Activated CD4-positive, alpha-beta T cell treated with anti-CD3 and anti-CD28 coated beads, Interleukin-2, amount 50 U/mL, for 48 hours (primary cell): ENCODE data around the gene TULP1.

Experiments used
- DNase-seq, 2 experiments: peaks; one replicate each; pipeline ENCODE4 v3.0.0-alpha.2; 2020

TULP1 gene

DNA sequence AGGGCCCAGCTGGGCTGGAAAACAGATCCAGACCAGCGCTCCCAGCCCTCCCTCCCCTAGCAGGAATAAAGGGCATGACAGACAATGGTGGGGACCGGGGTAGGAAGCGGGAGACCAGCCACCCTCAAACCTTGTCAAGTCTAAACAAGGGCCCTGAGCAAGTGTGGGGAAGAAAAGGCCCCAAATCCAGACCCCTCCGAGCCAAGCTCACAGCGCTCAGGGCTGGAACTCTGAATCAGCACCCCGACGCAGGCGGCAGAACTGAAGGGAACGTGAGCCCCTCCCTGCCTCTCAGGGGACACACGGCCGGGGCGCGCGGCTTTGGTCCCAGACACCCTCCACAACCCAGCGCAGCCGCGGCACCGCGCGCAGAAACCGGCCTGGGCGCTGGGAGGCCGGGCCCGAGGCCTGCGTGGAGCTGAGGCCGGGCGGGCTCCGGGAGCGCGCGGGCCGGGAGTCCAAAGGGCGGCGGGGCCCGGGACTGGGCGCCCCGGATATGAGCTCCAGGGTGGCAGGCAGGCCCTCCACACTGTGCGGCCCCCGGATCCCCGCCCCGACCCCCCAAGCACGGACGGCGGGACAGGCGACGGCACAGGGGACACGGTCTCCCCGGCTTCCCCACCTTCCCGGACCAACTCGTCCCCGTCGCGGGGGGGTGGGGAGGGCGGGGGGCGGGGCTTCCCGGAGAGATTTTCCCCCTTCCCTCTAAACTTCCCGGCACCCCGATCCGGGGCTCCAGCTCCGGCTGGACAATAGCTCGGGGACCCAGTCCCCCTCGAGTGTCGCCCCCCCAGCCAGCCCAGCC lies 16.5 kb downstream of the TULP1 start:
- DNase-seq: no peak

DNA sequence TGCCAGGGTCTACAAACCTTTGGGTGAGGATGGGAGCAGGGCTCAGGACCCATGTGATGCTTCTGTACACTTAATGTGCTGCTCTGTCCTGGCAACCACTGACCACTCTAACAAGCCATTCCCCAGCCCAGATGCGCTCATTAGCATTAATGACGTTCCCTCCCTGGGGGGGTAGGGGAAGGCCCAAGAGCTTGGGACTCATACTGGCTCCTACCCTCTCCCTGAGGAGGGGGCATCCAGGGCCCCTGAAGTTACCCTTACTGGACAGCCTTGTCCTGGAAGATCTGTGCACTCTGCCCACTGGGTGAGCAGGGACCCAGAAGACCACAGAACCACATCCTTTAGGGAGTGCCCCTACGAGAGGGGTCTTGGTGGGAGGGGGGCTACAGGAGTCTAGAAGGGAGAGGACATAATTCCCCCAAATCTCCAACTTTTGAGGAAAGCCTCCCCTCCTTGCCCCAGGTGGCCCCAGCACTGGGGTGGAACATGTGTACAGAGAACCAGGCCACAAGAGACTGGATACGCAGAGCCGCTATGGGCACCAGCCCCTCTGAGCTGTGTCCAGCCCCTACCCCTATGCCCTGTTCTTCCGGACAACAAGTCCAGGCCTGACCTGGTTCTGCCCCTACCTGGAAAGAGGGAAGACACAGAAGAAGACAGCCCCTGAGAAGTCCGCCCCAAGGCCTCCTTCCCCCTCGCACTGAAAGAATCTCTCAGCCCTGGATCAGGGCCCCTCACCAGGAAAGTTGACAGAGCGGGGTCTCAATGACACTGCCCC lies 17.2 kb downstream of the TULP1 start:
- no peak for DNase-seq

DNA sequence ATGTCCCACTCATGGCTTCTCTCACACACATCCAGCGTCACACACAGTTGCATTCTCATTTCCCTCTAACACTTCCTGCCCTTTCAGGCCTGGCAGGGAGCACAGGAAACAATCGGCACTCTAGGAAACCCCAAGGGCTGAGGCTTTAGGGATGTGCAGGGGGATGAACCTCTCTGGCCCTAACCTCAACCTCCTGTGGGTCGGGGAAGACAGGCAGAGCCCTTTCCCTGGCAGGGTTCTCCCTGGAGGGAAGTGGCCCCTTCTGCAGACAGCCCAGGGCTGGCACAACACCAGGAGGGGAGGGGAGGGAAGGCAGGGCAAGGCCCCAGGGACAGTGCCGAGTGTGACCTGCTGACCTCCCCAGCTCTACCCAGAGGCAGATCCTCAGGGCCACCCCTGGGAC lies 18.5 kb downstream of the TULP1 start:
- no peak for DNase-seq

DNA sequence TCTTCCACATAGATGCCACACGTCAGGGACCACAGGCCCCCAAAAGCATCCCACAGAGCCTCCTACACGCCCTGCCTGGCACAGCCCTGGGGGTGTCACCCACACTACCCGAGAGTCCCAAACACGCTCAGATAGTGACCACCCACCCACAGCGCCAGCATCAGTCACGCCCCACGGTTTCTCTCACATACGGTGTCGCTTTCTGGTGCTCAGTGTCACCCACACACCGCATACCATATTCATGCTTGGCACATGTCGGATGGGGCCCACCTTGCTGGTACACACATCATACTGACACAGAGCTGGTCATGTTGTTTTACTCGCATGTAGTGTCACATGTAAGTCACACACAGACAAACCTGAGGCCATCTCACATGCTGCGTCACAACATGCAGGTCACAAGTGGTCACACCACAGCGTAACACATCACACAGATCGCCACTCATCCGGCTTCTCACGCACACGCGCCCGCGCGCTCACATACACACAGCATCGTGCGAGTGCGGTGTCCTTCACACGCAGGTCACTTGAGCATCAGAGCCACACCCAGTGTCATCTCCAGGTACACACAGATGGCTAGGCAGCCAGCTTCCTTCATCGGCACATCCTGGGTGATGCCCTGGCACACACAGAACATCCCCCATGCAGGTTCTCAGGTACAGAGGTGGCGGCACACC lies 19.3 kb downstream of the TULP1 start:
- no peak for DNase-seq

DNA sequence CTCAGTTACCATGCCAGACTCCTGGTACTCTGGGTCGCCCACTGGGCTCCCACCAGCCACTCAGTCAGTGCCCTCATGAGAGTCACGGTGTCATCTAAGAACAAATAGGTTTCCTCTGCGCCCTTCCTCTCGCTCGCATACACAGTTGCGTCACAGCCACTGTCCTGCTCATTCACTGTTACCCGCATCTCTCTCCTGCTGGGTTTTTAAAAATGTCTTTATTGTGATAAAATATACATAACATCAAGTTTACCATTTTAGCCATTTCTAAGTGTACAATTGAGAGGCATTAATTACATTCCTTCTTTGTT lies 19.8 kb downstream of the TULP1 start:
- no peak for DNase-seq

DNA sequence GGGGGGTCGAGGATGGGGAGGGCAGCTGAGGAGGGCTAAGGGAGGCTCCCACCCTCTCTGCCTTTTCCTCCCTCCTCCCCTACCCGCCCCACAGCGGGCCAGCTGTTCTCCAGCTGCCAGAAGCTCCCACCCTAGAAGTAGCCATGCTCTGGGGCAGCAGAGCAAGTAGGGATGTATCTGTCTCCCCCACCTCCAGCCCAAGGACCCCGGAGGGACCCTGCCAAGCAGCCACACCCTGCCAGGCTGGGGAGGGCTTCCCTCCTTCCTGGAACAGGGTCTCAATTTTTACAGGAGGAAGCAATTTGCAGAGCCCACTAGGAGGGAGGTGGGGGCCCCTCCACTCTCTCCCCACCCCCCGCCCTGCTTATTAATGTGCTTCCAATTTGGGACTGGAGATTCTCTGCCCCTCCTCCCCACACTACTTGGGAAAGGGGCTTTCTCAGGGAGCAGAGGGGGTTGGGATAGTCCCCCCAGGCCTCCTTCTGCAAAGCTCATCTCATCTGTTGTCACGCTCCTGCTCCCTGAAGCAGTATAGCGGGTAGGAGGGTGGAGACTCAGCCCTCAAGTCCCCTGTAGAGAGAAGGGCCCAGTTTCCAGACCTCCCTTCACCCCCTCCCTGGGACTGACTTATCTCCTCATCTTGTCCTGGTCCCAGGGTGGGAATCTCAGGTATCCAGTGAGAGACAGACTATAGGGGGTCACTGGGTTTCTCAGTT lies 20.3 kb downstream of the TULP1 start:
- no peak for DNase-seq

DNA sequence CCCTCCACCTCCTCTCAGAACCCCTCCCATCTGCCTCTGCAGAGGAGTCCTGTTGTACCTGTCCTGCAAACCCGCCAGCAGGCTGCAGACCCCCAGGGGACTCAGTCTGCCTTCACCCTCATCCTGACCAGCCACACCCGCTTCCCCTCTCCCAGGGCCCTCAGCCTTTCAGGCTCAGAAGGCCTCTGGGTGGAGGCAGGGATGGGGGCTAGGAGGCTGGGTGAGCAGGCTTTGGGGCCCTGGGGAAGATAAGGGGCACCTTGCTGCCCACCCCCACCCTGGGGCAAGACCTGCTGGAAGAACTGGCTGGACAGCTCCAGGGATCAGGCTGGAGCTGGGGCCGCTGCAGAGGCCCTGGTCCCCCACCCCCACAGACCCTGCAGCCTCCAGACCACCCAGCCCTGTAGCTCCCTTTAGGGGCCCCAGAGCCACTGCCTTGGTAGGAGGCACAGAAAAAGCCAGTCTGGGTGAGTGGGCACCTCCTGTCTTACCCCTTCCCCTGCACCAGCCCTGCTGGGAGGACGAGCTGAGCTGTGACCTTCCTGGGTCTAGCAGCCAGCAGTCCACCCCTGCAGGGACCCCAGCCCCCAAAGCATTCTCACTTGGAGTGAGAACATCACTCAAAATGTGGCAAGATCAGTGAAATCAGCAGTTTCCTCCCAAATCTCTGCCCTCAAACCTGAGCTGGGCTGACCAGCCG lies 21.0 kb downstream of the TULP1 start:
- DNase-seq: no peak

DNA sequence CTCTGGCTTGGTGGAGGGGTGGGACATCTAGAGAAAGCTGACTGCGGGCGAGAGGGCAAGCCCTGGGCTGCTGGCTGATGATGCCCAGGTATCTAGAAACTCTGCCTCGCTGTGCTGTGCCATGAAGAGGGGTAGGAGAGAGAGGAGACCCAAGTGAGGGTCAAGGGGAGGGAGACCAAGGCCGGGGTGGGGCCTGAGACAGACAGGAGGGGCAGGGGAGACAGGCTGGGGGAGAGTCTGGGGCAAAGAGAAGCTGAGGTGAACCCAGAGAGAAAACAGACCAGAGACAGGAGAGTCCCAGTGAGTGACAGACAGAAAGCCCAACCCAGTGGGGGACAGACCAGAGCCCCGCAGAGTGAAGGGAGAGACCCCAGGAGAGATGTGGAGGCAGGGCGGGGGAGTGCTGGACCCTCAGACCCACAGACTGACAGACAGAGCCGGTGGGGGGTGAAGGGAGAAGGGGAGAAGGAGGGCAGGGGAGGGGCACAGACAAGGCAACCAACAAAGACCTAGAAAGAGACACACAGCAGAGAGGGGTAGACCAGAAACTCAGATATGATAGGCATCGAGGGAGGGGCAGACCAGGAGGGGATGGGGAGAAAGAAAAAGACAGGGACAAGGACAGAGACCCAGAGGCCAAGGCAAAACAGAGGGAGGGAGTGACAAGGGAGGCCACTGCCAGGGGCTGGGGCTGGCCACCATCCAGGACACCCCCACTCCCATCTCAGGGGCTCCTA lies 21.7 kb downstream of the TULP1 start:
- no peak for DNase-seq

DNA sequence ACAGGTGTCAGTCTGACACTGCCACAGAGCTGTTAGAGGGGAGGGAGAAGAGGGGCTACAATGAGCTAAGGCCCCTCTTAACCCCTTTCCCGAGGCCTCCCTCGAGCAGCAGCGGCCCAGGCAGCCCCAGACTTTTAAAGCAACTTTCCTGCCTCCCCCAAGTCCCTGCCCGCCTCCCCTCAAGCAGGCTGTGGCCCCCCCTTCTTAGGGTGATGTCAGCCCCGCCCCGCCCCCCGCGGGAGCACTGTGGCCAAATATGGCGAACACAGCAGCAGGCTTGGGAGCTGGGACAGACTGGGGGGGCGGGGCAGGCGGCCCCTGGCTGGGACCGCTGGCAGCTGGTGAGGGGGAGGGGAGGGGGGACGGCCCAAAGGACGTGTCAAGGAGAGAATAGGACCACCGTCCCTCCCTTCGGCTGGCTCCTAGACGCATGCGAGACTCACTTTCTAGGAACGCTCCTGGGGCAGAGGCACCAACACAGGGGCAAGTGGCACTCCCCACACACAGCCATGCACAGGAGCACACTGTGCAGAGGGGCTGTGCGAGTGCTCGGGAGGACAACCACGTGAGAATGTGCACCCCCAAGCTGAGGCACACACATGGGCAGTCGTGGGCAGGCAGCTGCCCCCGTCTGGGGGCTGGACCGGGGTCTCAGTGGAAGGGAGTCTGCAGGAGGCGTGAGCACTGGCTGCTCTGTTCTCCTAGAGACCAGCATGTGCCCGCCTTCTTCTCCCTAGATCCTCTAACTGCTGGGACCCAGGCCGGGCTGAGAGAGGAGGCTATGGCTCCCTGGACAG lies 22.5 kb downstream of the TULP1 start:
- no peak for DNase-seq

DNA sequence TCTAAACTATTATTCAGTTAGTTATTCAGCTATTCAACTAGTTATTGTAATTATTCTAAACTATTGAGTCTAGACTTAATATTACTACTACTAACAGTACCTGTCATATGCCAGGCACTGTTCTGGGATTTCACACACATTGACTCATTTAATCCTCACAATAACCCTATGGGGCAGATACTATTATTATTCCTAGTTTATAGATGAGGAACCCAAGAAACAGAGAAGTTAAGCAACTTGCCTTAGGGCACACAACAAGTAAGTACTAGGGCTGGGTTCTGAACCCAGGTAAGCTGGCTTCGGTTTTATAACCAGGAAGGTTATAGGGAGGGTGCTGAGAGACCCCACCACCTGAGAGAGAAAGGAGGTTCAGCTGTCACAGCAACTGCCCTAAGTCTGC lies 23.6 kb downstream of the TULP1 start:
- no peak for DNase-seq

DNA sequence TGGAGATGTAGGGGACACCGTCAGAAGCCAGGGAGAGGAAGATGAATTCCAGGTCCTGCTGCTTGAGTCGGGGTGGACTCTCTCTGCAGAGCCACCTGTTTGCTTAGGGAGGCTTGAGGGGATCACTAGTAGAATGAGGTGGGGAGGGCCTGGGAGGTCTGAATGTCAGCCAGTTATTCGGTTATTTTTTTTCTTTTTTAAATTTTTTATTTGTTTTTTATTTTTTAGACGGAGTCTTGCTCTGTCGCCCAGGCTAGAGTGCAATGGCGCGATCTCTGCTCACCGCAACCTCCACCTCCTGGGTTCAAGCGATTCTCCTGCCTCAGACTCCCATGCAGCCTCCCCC lies 24.2 kb downstream of the TULP1 start:
- no peak for DNase-seq

DNA sequence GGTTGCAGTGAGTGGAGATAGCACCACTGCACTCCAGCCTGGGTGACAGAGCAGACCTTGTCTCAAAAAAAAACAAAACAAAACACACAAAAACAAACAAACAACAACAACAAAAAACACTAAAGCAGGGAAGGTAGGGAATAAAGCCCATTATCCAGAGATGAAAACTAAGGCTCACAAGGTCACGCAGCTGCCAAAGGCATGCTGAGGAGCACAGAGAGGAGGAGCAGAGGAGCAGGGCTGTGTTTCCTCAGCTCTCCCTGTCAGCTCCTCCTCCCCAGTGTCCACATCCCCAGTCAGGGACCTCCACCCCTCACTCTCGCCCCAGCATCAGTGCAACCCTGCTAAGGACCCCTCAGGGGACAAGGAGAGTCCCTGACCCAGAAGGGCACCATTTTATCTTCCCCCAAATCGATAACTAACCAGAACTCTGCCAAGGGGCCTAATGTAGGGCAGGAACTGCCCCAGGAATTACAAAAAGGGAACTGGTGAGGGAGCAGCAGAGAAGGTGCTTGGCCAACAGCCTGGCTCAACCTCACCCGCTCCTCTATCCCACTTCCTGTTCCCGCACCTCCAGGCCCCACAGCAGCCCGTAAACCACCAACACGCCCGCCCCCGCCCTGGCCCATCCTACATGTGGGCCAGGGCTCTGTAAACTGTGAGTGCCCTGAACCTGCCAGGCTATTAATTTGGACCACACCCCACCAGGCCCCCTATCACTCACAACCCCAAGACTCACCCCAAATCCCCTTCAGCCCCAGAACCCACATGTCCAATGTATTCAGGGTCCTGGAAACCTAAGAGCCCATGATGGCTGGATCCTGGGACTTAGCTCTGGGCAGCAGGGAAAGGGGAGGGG lies 24.8 kb downstream of the TULP1 start:
- no peak for DNase-seq

DNA sequence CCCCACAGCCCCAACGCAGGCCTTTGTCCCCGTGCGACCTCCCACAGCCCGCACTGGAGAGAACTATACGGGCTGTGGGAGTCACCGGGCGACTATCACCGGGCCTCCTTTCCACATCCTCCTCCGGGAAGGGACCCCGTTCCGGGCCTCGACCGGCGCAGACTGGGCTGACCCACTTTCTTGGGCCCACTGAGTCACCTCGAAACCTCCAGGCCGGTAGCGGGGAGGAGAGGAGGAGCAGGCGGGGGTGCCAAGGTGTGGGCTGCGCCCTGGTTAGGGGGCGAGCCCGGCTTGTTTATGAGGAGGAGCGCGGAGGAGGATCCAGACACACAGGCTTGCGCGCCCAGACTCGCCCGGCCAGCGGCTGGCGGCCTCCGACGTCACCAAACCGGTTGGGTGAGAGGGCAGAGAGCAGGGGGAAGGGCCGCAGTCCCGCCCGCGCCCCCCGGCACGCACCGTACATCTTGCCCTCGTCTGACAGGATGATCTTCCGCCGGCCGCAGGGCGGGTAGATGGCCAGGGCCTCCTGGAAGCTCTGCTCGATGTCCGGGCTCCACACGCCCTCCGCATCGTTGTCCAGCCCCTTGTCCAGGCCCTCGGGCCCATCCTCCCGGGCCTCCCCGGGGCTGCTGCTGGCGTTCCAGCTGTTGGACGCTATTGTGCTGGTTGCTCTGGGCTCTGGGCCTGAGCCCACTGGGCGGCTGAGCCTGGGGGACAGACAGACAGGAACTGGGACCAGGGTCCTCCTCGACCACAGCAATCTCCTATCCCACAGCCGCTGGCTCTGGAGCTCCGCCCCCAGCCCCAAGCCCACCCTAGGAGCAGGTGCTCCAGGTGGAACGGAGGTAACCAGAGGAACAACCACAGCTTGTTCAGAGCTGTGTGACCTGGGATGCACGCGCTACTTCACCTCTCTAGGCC lies 26.4 kb downstream of the TULP1 start:
- no peak for DNase-seq

DNA sequence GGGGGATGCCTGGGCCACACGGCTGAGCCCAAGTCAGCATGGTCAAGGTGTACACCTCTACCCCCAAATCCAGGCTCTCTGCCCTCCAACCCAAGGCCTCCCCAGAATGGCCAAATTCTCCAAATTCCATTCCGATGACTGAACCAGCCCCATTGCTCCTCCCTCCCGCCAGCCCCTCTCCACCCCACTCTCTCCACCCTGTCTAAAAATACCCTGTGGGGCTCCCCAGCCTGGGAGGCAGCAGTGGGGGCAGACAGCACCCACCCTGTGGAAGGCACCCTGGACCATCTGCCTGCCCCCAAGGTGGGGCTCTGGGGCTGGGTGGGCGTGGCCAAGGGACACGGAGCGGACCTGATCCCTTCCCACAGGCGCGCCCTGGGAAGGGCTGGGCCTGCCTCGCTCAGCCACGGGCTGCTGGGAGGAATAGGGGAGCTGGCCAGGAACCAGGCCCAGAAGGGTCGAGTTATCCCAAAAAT lies 27.3 kb downstream of the TULP1 start:
- DNase-seq: no peak

DNA sequence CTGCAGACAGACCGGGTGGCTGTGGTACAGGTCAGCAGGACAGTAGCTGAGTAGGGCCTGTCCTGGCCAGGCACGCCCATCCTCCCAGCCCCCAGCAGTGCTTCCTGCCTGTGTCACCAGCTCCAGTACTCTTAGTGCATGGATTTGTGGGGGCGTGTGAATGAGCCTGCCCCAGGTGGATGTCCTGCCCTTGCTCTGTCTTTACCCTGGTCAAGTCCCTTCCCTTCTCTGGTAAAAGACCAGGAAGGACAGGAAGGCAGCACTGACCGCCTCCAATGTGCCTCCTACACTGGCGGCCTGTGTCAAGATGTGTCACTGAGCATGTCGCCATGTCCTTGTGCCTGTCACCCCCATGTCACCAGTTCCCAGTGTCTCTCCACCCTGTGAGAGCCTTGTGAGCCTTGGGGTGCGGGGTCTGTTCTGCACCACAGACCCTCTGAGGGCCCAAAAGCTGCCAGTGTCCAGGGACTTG lies 27.7 kb downstream of the TULP1 start:
- no peak for DNase-seq

DNA sequence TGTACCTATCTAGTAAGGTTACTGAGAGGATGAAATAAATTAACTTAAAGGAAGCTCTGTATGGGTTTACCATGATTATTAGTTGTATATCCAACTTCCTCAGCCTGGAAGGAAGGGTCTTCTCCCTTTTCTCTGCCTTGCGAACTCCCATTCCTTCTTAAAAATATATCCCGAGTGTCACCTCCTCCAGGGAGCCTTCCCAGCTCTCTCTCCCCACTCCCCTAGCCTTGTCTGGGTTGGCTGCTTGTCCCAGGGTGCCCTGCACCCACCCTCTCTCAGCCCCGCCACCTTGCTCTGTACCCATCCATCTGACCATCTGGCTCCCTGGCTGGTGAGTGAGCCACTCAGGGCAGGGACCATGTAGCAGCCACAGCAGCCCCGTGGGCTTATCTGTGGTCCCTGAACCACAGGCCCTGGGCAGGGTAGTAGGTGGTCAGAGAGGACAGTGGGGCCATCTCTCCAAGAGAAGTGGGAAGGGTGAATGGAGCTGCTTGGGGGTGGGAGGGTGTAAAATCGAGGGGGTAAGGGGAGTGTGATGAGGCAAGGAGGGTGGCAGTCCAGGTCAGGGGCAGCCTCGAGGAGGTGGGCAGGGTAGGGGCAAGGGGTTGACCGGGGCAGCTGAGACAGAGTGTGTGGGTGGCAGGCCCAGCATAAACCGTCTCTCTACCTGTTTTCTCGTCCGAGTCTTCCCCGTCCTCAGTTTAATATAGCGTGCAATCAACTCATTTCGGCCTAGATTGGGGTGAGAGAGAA lies 28.6 kb downstream of the TULP1 start:
- DNase-seq: no peak

DNA sequence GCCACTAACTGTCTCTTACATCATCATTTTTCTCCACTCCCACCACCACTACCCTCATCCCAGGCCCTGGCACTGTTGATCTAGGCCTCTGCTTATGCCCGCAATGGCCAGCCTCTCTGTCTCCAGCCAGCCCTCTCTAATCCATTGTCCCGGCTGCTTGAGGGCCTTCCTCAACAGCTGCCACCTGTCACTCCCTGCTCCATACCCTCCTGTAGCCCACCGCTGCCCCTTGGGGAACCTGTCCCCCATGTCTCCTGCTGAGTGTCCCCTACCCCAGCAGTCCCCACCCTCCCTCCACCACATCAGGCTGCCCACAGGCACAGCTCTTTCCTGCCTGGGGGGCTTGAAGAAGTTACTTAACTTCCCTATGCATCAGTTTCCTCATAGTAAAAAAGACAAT lies 29.2 kb downstream of the TULP1 start:
- no peak for DNase-seq

DNA sequence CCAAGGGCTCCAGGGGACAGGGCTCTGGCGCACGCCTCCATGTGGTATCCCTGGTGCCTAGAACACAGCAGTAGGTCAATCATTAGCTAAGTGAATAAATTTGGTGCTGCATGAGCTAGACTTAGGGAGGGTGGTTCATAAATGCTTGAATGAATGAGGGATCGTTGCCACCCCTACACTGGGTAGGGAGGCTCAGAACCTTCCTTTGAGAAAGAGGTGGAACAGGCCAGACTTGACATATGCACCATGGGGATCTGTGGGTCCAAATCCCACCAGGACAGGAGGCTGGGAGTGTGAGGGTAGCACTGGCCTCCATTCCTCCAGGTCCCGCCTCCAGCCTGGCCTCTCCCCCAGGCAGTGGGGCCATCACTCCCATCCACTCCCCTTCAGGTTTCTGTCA lies 29.6 kb downstream of the TULP1 start:
- DNase-seq: no peak
